ENCODE results near the gene FLT3LG.

The FLT3LG gene

DNA sequence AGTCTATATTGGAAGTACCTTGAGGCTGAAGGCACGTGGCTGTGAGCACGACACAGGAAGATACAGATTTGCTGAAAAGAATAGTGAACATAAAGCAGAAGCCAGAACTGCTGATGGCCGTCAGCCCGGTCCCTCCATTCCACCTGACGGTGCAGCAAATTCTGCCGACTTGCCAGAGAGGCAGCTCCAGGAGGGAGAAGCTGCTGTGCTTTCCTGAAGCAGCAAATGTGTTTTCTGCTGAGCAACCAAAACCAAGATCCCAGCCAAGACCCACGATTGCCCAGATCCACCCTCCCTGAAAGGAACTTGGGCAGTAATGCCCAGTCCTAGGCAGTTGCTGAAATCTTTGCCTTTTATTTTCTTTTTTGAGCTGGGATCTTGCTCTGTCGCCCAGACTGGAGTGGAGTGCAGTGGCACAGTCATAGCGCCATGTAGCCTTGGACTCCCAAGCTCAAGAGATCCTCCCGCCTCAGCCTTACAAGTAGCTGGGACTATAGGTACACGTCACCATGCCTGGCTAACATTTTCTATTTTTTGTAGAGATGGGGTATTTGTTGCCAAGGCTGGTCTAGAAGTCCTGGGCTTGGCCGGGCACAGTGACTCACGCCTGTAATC is 46.8 kb downstream of the FLT3LG start:
- peak; percentile 52 for DNase-seq

DNA sequence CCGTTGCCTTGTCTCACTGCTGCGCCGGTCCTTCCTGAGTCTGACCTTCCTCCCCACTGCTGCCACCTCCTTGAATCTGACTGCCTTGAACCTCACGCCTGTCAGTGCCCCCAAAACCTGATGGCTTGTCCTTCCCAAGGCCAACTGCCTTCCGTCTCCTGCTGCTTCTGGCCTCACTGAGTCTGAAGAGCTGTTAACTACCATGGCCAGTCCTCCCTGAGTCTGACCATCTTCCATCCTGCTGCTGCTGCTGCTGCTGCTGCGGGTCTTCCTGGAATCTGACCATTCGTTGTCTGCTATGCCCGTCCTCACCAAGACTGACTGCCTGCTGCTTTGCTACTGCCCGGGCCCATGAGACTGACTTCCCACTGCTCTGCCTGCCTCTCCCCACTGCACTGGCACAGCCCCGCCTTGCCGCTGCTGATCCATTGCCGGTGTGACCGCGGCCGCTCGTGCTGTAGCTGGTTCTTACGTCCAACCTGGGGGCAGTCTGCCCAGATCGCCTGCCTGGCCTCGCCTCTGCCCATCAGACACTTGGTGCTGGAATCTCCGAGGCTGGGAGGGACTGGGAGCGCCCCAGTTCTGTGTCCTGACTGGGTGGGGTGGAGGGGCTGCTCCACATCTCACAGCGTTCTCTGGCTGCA is 50.9 kb downstream of the FLT3LG start:
- no peak for DNase-seq

DNA sequence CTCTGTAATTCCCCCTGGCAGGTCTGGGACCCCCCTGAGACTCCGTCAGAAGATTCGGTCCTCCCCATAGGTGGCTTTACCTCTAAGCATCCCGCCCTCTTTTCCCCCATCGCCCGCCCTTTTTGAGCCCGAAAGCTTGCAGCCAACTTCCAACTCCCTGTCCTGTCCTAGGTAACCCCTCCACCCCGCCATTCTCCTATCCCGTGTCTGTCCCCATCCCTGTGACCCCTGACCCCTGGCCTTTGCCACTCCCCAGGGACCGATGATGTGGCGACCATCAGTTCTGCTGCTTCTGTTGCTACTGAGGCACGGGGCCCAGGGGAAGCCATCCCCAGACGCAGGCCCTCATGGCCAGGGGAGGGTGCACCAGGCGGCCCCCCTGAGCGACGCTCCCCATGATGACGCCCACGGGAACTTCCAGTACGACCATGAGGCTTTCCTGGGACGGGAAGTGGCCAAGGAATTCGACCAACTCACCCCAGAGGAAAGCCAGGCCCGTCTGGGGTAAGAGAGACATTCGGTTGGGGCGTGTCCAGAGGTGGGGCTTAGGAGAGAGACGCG is 54.3 kb downstream of the FLT3LG start:
- DNase-seq: no peak

DNA sequence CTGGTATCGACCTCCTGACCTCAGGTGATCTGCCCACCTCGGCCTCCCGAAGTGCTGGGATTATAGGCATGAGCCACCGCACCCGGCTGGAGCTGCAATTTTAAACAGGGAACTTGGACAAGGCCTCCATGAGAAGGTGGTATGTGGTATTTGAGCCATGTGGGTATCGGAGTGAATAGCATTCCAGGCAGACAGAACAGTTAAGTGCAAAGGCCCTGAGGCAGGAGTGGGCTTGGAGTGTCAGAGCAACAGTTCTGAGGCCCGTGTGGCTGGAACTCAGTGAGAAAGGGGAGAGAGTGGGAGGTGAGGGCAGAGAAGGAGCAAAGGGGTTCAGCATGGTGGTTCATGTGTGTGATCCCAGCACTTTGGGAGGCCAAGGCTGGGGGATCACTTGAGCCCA is 56.7 kb downstream of the FLT3LG start:
- DNase-seq: no peak

DNA sequence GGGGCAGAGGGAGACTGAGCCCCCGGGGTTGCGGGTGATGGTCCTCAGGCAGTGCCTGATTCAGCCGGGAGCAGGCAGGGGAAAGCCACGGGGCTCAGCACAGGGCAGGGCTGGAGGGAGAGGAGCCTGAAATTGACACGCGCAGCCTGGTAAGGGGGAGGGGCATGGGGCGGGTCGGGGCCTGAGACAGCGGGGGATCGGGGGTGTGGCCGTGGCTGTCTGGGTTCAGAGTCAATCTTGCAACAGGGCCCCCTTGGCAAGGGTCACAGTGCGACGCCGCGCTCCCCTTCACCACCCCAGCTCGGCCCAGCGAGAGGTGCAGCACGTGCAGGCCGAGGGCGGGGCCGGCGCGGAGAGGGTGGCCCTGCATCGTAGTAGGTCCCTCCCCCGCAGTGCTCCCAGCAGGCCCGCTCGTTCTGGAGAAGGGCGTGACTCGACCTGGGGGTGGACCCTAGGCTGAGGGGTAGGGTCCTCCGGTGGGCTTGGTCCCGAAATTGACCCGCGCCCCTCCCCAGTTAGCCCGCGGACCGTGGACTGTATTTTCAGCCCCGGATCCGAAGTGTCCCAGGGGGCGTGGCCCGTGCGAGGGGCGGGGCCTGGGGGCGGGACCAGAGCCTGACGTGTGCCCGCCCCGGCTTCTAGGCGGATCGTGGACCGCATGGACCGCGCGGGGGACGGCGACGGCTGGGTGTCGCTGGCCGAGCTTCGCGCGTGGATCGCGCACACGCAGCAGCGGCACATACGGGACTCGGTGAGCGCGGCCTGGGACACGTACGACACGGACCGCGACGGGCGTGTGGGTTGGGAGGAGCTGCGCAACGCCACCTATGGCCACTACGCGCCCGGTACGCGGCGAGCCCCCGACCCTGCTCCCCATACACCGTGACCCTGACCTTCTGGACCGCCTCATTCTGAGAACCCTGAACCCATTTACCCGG is 59.8 kb downstream of the FLT3LG start:
- peak; percentile 43 for DNase-seq

DNA sequence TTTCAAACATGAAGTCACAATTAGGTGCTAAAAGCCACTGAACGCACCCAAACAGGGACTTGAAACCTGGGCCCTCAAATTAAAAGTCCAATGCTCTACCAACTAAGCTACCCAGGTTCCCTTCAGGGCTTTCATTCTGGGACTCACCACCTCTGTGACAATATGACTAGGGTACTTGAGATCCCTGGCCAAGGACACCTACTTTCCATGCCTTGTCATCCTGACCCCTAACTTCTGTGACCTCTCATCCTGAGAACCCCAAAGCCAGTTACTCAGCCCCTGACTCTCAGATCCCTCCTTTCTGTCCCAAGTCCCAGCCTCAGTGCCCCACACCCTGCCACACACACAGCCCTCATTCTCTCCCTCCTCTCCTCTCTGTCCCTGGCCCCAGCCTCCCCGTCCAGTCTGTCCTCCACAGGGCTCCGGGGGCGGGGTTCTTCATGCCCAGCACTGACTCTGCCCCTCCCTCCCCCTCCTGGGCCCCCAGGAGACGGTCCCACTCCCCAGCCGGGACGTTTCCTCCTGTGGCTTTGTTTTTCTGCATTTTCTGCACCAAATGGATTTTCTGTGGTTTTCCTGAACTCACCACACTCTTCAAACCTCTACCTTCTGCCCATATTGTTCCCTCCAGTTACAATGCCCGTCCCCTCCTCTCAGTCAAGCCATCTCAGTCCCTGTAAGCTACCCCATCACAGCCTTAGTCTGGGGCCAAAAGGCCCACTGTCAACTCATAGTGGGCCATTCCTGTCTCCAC is 60.8 kb downstream of the FLT3LG start:
- no peak for DNase-seq
